ENCODE results near the gene COX7A2L.
A peak's percentile ranks its signal among the peaks of the same experiment; 100 is the strongest.
"Not testable (repeated sequence)": the region's sequence is repeated elsewhere in the genome, so short reads cannot be mapped to it uniquely, and the experiment has no call there.

COX7A2L gene, protein sequence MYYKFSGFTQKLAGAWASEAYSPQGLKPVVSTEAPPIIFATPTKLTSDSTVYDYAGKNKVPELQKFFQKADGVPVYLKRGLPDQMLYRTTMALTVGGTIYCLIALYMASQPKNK

GRCh38 chr2:42360890-42361727 lies at the start of gene COX7A2L:
Gene COX7A2L (minus strand): TSS chr2:42361217. CDS start chr2:42361161, 56 bp downstream.
- peak; percentile 79 to 99 (median 97) for DNase-seq

- DNase-seq = no peak
Observed at GRCh38 chr2:42408009-42408408, 47.0 kb upstream of the COX7A2L start.

GRCh38 chr2:42407476-42407875 lies 46.5 kb upstream of the COX7A2L start:
- no peak for DNase-seq

DNA sequence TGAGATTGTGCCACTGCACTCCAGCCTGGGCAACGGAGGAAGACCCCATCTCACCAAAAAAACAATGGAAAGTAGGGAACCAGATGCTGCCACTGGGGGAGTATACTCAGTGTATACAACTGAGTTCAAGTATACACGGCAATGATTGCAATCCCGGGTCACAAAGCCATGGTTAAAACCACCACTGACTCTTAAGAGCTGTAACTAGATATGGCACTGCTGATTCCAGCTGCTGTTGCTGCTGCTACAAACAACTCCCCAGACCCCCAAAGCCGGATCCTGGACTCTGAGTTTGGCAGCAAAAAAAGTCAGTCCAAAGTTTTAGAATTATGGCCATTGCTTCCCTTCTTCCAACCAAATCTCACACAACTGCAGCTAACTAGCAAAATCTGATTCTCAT lies 43.7 kb upstream of the COX7A2L start:
- DNase-seq = no peak

GRCh38 chr2:42401773-42402172 lies 40.8 kb upstream of the COX7A2L start:
- DNase-seq = no peak

GRCh38 chr2:42398052-42398451 lies 37.0 kb upstream of the COX7A2L start:
- not testable (repeated sequence) for DNase-seq

DNA sequence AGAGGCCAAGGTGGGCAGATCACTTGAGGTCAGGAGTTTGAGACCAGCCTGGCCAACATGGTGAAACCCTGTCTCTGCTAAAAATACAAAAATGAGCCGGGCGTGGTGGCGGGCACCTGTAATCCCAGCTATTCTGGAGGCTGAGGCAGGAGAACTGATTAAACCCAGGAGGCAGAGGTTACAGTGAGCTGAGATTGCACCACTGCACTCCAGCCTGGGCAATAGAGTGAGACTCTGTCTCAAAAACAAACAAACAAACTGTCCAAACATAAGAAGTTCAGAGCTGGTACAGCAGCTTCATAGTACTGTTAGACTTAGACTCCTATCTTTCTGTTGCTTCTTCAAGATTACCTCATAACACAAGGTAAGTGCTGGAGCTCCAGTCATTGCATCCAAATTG lies 32.3 kb upstream of the COX7A2L start:
- DNase-seq = not testable (repeated sequence)

- no peak for DNase-seq
Observed at GRCh38 chr2:42392191-42392590, 31.2 kb upstream of the COX7A2L start.

GRCh38 chr2:42390401-42390969 lies 29.5 kb upstream of the COX7A2L start:
- DNase-seq = no peak

DNA sequence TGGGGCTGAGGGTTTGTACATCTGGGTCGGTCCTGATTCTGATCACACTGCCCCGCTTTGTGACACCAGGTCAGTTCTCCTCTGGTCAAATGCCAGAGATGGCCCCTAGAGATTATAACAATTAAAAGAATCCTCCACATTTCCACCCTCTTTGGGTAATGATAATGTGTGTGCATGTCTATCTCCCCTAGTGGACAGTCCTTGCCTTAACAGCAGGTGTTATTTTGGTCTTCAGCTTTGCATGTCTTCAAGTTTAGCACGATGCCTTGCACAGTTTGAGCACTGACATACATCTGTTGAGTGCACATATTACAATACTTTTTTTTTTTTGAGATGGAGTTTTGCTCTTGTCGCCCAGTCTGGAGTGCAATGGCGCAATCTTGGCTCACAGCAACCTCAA lies 25.7 kb upstream of the COX7A2L start:
- no peak for DNase-seq

- peak in 5 of 56 donors; percentile 12 to 32 (median 15) for DNase-seq
Observed at GRCh38 chr2:42385225-42385624, 24.2 kb upstream of the COX7A2L start.

DNA sequence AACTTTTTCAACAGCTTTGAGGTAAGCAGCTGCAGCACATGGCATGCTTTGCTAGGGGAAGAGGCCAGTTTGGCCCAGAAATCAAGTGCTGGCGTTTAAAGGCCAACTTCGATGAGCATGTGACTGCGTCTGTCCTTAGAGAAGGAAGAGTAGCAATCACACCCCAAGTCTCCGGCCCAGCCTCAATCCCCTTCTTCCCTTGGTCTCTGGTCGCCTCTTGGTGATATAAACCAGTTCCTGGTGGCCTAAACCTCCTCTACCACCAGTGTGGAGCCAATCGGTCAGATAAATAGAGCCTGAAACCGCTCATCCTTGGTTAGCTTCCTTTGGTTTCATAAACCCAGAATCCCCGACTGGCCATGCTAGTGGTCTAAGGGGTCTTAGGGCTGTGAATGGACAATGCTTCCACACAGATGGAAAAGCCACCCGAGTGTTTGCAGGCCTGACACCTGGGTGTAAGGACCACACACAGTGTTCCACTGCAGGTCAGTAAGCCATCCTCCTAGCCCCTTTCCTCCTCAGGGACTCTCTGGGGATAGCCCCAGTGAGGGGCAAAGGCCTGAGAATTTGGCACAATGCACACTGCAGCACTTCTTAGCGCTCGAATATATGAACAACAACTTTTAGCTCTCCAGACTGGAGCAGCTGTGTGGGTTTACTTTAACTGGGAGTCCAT lies 23.0 kb upstream of the COX7A2L start:
- DNase-seq = no peak

DNA sequence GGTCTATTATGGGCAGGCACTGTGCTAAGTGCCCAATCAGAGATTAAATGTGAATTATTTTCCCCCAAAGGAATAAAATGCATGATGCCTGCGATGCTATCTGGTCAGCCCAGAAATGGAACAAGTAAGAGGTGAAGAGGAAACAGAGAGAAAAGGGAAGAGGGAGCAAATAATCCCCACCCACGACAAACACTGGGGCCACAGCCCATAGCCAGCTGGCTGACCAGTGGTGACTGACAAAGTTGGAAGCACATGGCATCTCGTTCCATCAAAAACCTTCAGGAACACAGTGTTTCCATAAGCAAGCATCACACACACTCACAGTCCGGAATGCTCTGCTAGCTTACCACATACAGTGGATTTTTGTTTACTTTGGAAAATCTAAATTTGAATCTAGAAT lies 21.1 kb upstream of the COX7A2L start:
- DNase-seq = no peak

- DNase-seq = not testable (repeated sequence)
Observed at GRCh38 chr2:42380026-42380425, 19.0 kb upstream of the COX7A2L start.

DNA sequence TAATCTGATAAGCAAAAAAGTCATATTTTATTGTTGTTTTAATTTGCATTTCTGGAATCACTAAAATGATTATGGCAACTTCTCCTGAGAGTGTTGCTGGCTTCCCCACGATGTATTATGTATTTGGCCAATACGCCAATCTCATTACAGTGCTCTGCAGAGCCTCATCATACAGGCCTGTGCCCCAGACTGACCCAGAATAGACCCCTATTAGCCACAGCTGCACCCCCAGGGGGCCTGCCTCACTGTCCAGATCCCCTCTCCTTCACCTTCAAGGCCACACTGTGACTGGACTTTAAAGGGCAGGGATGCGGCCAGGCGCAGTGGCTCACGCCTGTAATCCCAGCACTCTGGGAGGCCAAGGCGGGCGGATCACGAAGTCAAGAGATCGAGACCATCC lies 17.4 kb upstream of the COX7A2L start:
- no peak for DNase-seq

DNA sequence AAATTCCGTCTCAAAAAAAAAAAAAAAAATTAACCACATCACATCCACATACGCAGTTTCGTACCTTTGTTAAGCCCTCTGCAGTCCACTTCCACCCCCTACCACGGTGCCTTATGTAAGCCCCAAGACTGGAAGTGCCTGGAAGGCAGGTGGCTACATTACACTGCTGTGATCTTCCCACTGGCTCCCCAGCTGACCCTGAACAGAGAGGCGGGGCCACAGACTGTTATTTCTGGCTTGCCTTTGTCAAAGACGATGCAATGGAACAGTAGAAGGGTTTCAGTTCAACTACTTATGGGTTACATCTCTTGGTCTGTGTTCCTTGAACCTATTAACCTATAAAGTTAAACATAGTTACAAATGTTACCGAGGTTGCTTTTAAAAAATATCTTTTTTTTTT lies 15.7 kb upstream of the COX7A2L start:
- no peak for DNase-seq

DNA sequence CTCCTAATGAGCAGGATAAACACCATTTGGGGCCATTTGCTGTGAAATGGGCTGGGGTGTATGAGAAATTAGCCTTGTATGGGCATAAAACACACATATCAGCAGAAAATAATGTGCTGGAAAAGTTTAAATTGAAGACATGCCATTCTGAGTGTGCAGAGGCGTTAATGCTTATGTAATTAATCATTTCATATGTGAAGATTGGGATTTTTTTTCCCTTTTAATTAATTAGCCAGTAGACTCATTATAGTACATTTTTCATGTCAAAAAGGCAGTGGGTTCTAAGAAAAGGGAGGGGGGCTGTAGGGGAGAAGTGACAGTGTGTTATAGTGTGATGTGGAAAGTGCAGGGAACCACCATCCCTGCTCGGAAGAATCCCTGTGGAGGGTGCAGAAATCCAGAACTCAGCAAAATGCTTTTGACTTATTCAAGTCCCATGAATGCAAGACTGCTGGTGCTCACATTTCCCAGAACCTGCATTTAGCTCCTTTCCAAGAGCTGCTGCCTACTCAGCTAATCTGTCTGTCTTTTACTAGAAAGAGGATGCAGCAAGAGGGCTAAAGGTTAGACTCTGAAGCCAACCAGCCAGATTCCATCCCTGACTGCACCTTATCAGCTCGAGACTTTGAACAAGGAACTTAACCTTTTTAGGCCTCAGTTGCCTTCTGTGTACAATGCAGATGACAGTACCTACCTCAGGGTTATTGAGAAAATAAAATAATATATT lies 11.6 kb upstream of the COX7A2L start:
- DNase-seq = peak in 1 of 56 donors; percentile 11

DNA sequence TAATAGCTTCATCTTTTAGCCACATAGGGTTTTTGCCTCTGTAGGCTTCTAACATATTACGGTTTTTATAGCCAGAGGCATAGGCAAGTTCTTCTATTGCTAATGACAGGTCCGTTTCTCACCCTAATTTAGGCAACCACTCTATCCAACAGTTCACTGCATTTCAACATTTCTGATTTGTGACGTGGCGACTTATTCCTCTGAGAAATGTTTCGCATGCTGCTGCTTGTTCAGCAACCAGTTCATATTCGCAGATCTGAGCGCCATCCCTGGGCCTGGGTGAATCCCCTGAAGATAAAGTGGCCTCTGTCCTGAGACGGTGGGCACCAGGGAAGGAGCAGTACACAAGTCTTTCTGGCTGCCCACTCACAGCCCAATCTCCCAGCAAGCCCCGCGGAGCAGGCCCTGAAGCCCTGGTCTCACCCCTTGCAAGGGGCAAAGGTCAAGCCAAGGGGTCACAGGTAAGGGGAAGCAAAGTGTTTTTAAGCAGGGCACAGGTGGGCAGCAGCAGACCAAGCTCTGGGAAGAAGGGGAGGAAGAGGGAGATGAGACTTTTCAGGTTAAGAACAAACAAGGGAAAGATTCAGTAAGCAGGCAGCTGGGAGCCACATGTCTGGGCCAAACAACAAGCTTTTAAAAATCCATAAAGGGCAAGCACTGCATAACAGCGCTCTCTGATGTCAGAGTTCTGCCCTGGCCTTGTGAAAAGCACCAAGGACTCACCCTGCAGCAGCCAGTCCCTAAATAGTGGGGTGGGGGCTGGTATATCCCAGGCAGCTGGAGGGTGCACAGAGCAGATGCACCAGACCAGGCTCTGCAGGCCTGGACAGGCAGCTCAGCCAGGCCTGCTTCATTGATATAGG lies 10.8 kb upstream of the COX7A2L start:
- no peak for DNase-seq

GRCh38 chr2:42369532-42370229 lies 8.7 kb upstream of the COX7A2L start:
- DNase-seq = no peak

All from nucleus accumbens (tissue), 56 donors.